ENCODE measurements around the gene ARPC2. TPM values are rescaled to one million over a fixed set of nuclear protein-coding genes. Genes with fewer than 3 reads are reported as not detected.

Gene ARPC2
- polyA plus RNA-seq, 1 donor = 269 TPM

GRCh38 chr2:218226903-218227302 is 9.9 kb downstream of the ARPC2 start:
- Histone ChIP-seq H3K27me3 (ENCODE audit: control insufficient read depth, insufficient read depth, low read length) (no peaks in the 10 kb centered on the region), H3K4me3 (ENCODE audit: low read length) (no peak overlapping the region), H3K36me3 (ENCODE audit: control insufficient read depth, insufficient read depth, low read length) (peaks cover 58% of the 10 kb centered on the region), H3K27ac (ENCODE audit: low read length) (no peak overlapping the region), H3K4me1 (ENCODE audit: control insufficient read depth, insufficient read depth, low read length) (peaks cover 26% of the 10 kb centered on the region), H3K9me3 (ENCODE audit: control insufficient read depth, low read depth, low read length) (no peaks in the 10 kb centered on the region)
- WGBS (ENCODE audit: insufficient coverage, low lambda C conversion rate) = no CpG with 5 or more reads among the region's 3 CpGs
- no peak for DNase-seq

DNA sequence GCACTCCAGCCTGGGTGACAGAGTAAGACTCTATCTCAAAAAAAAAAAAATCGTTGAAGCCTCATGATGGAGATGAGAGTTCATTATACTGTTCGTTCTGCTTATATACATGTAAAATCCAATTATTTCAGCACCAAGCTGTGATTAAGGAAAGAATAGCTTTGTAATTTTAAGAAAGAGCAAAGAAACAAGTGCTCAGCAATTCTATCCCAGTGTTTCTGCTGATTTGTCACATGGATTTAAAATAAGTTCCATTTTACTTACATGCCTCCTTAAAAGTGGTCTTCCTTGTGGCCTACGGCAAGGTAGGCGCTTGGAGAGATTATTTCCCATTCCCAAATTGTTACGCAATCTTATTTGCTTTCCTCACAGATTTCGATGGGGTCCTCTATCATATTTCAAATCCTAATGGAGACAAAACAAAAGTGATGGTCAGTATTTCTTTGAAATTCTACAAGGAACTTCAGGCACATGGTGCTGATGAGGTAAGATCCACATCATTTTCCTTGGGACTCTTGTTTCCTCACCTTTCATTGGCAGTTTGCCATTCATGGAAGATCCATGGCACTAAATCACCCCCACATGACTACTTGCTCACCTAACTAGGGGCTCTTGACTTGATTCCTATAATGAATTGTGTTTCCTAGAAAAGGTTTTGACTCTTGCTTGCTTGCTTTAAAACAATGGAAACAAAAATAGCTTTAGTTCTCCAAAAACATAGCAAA is 11.5 kb downstream of the ARPC2 start:
- Histone ChIP-seq H3K9me3 (ENCODE audit: control insufficient read depth, low read depth, low read length) (peaks cover 3% of the 10 kb centered on the region), H3K27me3 (ENCODE audit: control insufficient read depth, insufficient read depth, low read length) (no peaks in the 10 kb centered on the region), H3K4me3 (ENCODE audit: low read length) (no peak overlapping the region), H3K27ac (ENCODE audit: low read length) (peak overlapping the region; percentile 78), H3K36me3 (ENCODE audit: control insufficient read depth, insufficient read depth, low read length) (peaks cover 61% of the 10 kb centered on the region), H3K4me1 (ENCODE audit: control insufficient read depth, insufficient read depth, low read length) (peaks cover 23% of the 10 kb centered on the region)
- 53% methylated on average over 4 of the region's 6 CpGs for WGBS (ENCODE audit: insufficient coverage, low lambda C conversion rate)
- DNase-seq = peak in 1 of 2 donors; percentile 41

DNA sequence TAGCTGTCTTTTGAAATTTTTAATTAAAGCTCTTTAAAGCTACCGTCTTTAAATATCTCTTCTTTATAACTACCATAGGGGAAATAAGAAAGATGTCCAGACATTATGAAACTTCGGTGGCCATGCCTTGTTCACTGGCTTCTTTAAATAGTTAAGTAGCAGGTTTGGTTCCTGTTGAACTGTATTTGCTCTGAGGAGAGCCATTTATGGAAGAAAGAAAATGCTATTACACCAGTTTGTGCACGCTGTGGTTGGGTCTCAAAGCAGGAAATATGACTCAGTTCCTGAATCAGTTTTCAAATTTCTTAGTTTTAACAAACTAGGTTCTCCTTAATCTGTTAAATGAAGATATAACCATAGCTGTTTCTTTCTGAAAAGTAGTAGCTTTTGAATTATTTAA is 12.2 kb downstream of the ARPC2 start:
- Histone ChIP-seq H3K27me3 (ENCODE audit: control insufficient read depth, insufficient read depth, low read length) (no peaks in the 10 kb centered on the region), H3K27ac (ENCODE audit: low read length) (peak overlapping the region; percentile 78), H3K9me3 (ENCODE audit: control insufficient read depth, low read depth, low read length) (peaks cover 3% of the 10 kb centered on the region), H3K4me1 (ENCODE audit: control insufficient read depth, insufficient read depth, low read length) (peaks cover 23% of the 10 kb centered on the region), H3K4me3 (ENCODE audit: low read length) (no peak overlapping the region), H3K36me3 (ENCODE audit: control insufficient read depth, insufficient read depth, low read length) (peaks cover 63% of the 10 kb centered on the region)
- DNase-seq = peak; percentile 18 to 23
- WGBS (ENCODE audit: insufficient coverage, low lambda C conversion rate) = 0% methylated on average over 1 of the region's 3 CpGs

- no peaks in the 10 kb centered on the region for H3K27me3 ChIP-seq (ENCODE audit: control insufficient read depth, insufficient read depth, low read length)
- peaks cover 3% of the 10 kb centered on the region for H3K9me3 ChIP-seq (ENCODE audit: control insufficient read depth, low read depth, low read length)
- no peak overlapping the region for H3K4me3 ChIP-seq (ENCODE audit: low read length)
- peak in 1 of 2 donors; percentile 54 for DNase-seq
- peak overlapping the region; percentile 78 for H3K27ac ChIP-seq (ENCODE audit: low read length)
- WGBS (ENCODE audit: insufficient coverage, low lambda C conversion rate) = no CpG with 5 or more reads among the region's 4 CpGs
- H3K4me1 ChIP-seq (ENCODE audit: control insufficient read depth, insufficient read depth, low read length) = peaks cover 23% of the 10 kb centered on the region
- peaks cover 61% of the 10 kb centered on the region for H3K36me3 ChIP-seq (ENCODE audit: control insufficient read depth, insufficient read depth, low read length)
Measured at GRCh38 chr2:218229851-218230250, 12.9 kb downstream of the ARPC2 start.

GRCh38 chr2:218230882-218231281 is 13.9 kb downstream of the ARPC2 start:
- Histone ChIP-seq H3K36me3 (ENCODE audit: control insufficient read depth, insufficient read depth, low read length) (peaks cover 62% of the 10 kb centered on the region), H3K27ac (ENCODE audit: low read length) (peak overlapping the region; percentile 78), H3K27me3 (ENCODE audit: control insufficient read depth, insufficient read depth, low read length) (no peaks in the 10 kb centered on the region), H3K4me3 (ENCODE audit: low read length) (no peak overlapping the region), H3K4me1 (ENCODE audit: control insufficient read depth, insufficient read depth, low read length) (peaks cover 21% of the 10 kb centered on the region), H3K9me3 (ENCODE audit: control insufficient read depth, low read depth, low read length) (peaks cover 3% of the 10 kb centered on the region)
- 0% methylated on average over 1 of the region's 1 CpG for WGBS (ENCODE audit: insufficient coverage, low lambda C conversion rate)
- DNase-seq = peak; percentile 89 to 95

DNA sequence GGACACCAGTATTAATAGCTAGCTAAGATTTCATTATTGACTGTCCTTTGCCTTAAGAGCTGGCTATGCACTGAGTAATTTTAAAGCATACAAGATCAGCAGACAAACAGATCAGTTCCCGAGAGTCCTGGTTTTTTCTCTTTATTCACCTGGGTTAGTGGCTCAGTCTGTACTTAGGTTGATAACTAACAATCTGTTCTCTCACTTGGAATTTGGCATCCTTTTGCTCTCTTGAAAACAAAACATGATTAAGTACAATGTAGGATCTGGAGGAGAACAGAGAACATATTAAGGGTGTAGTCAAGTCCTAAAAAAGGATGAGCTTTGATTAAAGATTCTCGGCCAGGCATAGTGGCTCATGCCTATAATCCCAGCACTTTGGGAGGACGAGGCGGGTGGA is 16.6 kb downstream of the ARPC2 start:
- Histone ChIP-seq H3K36me3 (ENCODE audit: control insufficient read depth, insufficient read depth, low read length) (peaks cover 72% of the 10 kb centered on the region), H3K27ac (ENCODE audit: low read length) (no peak overlapping the region), H3K27me3 (ENCODE audit: control insufficient read depth, insufficient read depth, low read length) (no peaks in the 10 kb centered on the region), H3K4me3 (ENCODE audit: low read length) (no peak overlapping the region), H3K9me3 (ENCODE audit: control insufficient read depth, low read depth, low read length) (peaks cover 3% of the 10 kb centered on the region), H3K4me1 (ENCODE audit: control insufficient read depth, insufficient read depth, low read length) (peaks cover 21% of the 10 kb centered on the region)
- 71% methylated on average over 1 of the region's 4 CpGs for WGBS (ENCODE audit: insufficient coverage, low lambda C conversion rate)
- DNase-seq = no peak

DNA sequence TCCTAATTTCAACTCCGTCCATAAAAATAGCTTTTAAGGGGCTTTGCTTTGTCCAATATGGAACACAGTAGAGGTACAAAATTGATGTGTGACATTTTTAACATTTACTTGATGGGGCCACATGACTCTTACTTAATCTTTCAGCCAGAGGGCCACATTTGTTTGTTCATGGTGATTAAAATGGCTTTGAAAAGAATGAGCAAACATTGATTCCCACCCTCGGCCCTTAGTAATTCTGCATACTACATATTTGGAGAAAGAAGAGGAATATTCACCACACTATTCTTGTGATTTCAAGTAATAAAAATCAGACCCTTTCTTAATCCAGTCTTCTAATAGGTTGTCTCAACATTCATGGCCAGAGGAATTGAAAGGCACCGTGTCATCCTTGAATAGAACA is 17.5 kb downstream of the ARPC2 start:
- no CpG with 5 or more reads among the region's 3 CpGs for WGBS (ENCODE audit: insufficient coverage, low lambda C conversion rate)
- no peaks in the 10 kb centered on the region for H3K27me3 ChIP-seq (ENCODE audit: control insufficient read depth, insufficient read depth, low read length)
- peaks cover 78% of the 10 kb centered on the region for H3K36me3 ChIP-seq (ENCODE audit: control insufficient read depth, insufficient read depth, low read length)
- peaks cover 3% of the 10 kb centered on the region for H3K9me3 ChIP-seq (ENCODE audit: control insufficient read depth, low read depth, low read length)
- H3K4me1 ChIP-seq (ENCODE audit: control insufficient read depth, insufficient read depth, low read length) = peaks cover 20% of the 10 kb centered on the region
- no peak for DNase-seq
- H3K27ac ChIP-seq (ENCODE audit: low read length) = no peak overlapping the region
- H3K4me3 ChIP-seq (ENCODE audit: low read length) = no peak overlapping the region

DNA sequence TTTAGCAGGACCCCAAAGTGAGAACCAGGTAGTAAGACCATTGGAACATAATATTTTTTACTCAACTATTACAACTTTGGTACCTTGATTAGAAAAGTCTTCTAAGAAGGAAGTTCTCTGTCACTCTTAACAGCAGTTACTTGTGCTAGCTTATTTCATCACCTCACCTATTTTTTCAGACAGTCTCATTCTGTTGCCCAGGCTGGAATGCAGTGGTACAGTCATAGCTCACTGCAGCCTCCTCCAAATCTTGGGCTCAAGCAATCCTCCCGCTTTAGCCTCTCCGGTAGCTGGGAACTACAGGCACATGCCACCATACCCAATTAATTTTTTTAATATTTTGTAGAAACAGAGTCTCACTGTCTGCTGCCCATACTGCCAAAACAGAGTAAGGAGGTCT is 18.0 kb downstream of the ARPC2 start:
- peaks cover 3% of the 10 kb centered on the region for H3K9me3 ChIP-seq (ENCODE audit: control insufficient read depth, low read depth, low read length)
- WGBS (ENCODE audit: insufficient coverage, low lambda C conversion rate) = no CpG with 5 or more reads among the region's 2 CpGs

GRCh38 chr2:218236829-218237228 is 19.8 kb downstream of the ARPC2 start:
- Histone ChIP-seq H3K9me3 (ENCODE audit: control insufficient read depth, low read depth, low read length) (peaks cover 3% of the 10 kb centered on the region), H3K27me3 (ENCODE audit: control insufficient read depth, insufficient read depth, low read length) (no peaks in the 10 kb centered on the region), H3K27ac (ENCODE audit: low read length) (no peak overlapping the region), H3K4me1 (ENCODE audit: control insufficient read depth, insufficient read depth, low read length) (peaks cover under 1% of the 10 kb centered on the region), H3K36me3 (ENCODE audit: control insufficient read depth, insufficient read depth, low read length) (peaks cover 83% of the 10 kb centered on the region), H3K4me3 (ENCODE audit: low read length) (no peak overlapping the region)
- DNase-seq = no peak
- 100% methylated on average over 2 of the region's 4 CpGs for WGBS (ENCODE audit: insufficient coverage, low lambda C conversion rate)

More for the DNA sequence above, 18.0 kb downstream of the ARPC2 start:
- Histone ChIP-seq H3K4me1 (ENCODE audit: control insufficient read depth, insufficient read depth, low read length) (peaks cover 16% of the 10 kb centered on the region), H3K4me3 (ENCODE audit: low read length) (no peak overlapping the region), H3K27ac (ENCODE audit: low read length) (no peak overlapping the region), H3K36me3 (ENCODE audit: control insufficient read depth, insufficient read depth, low read length) (peaks cover 81% of the 10 kb centered on the region), H3K27me3 (ENCODE audit: control insufficient read depth, insufficient read depth, low read length) (no peaks in the 10 kb centered on the region)
- no peak for DNase-seq

GRCh38 chr2:218238887-218239286 is 21.9 kb downstream of the ARPC2 start:
- peaks cover 87% of the 10 kb centered on the region for H3K36me3 ChIP-seq (ENCODE audit: control insufficient read depth, insufficient read depth, low read length)
- H3K4me3 ChIP-seq (ENCODE audit: low read length) = no peak overlapping the region
- peak overlapping the region; percentile 8 for H3K27ac ChIP-seq (ENCODE audit: low read length)
- 67% methylated on average over 1 of the region's 1 CpG for WGBS (ENCODE audit: insufficient coverage, low lambda C conversion rate)
- H3K27me3 ChIP-seq (ENCODE audit: control insufficient read depth, insufficient read depth, low read length) = no peaks in the 10 kb centered on the region
- H3K9me3 ChIP-seq (ENCODE audit: control insufficient read depth, low read depth, low read length) = no peaks in the 10 kb centered on the region
- peak in 1 of 2 donors; percentile 67 for DNase-seq
- H3K4me1 ChIP-seq (ENCODE audit: control insufficient read depth, insufficient read depth, low read length) = no peaks in the 10 kb centered on the region

GRCh38 chr2:218244204-218244603 is 27.2 kb downstream of the ARPC2 start:
- Histone ChIP-seq H3K27ac (ENCODE audit: low read length) (no peak overlapping the region), H3K9me3 (ENCODE audit: control insufficient read depth, low read depth, low read length) (no peaks in the 10 kb centered on the region), H3K36me3 (ENCODE audit: control insufficient read depth, insufficient read depth, low read length) (peaks cover 92% of the 10 kb centered on the region), H3K27me3 (ENCODE audit: control insufficient read depth, insufficient read depth, low read length) (no peaks in the 10 kb centered on the region), H3K4me1 (ENCODE audit: control insufficient read depth, insufficient read depth, low read length) (no peaks in the 10 kb centered on the region), H3K4me3 (ENCODE audit: low read length) (no peak overlapping the region)
- no CpG with 5 or more reads among the region's 1 CpG for WGBS (ENCODE audit: insufficient coverage, low lambda C conversion rate)
- no peak for DNase-seq

All from large intestine (tissue), 3 donors.